Activated naive CD4-positive, alpha-beta T cell treated with Interleukin-2 at 50 U/mL for 16 hours (primary cell): ENCODE measurements around the gene TNRC18.
"Not testable (repeated sequence)": the region's sequence is repeated elsewhere in the genome, so short reads cannot be mapped to it uniquely, and the experiment has no call there.

Experiments used
- DNase-seq: peaks from one replicate; pipeline ENCODE4 v3.0.0-alpha.2; 2020

TNRC18 gene

GRCh38 chr7:5310822-5311405 lies 112.7 kb downstream of the TNRC18 start:
- no peak for DNase-seq

- DNase-seq, result no peak
Measured at GRCh38 chr7:5309146-5309545, 114.5 kb downstream of the TNRC18 start.

GRCh38 chr7:5307221-5308142 lies 116.2 kb downstream of the TNRC18 start:
- not testable (repeated sequence) for DNase-seq

- not testable (repeated sequence) for DNase-seq
Measured at GRCh38 chr7:5305050-5305449, 118.6 kb downstream of the TNRC18 start.

- DNase-seq, result no peak
Measured at GRCh38 chr7:5303591-5304505, 119.8 kb downstream of the TNRC18 start.

- no peak for DNase-seq
Measured at GRCh38 chr7:5303061-5303460, 120.6 kb downstream of the TNRC18 start.

- DNase-seq, result no peak
Measured at GRCh38 chr7:5302577-5302976, 121.1 kb downstream of the TNRC18 start.

GRCh38 chr7:5300366-5300765 lies 123.3 kb downstream of the TNRC18 start:
- no peak for DNase-seq

GRCh38 chr7:5296611-5297226 lies 126.9 kb downstream of the TNRC18 start:
- peak; percentile 62 for DNase-seq

GRCh38 chr7:5296015-5296610 lies 127.5 kb downstream of the TNRC18 start:
- peak; percentile 16 for DNase-seq

GRCh38 chr7:5295039-5296014 lies 128.3 kb downstream of the TNRC18 start:
- no peak for DNase-seq

GRCh38 chr7:5294169-5294987 lies 129.3 kb downstream of the TNRC18 start:
- no peak for DNase-seq

- not testable (repeated sequence) for DNase-seq
Measured at GRCh38 chr7:5291711-5292335, 131.8 kb downstream of the TNRC18 start.

- DNase-seq, result no peak
Measured at GRCh38 chr7:5291301-5291700, 132.3 kb downstream of the TNRC18 start.

- DNase-seq, result no peak
Measured at GRCh38 chr7:5289355-5289754, 134.3 kb downstream of the TNRC18 start.

GRCh38 chr7:5288560-5288959 lies 135.1 kb downstream of the TNRC18 start:
- DNase-seq, result not testable (repeated sequence)

- DNase-seq, result no peak
Measured at GRCh38 chr7:5287802-5288201, 135.8 kb downstream of the TNRC18 start.

- DNase-seq, result not testable (repeated sequence)
Measured at GRCh38 chr7:5287373-5287772, 136.3 kb downstream of the TNRC18 start.

- DNase-seq, result no peak
Measured at GRCh38 chr7:5286933-5287332, 136.7 kb downstream of the TNRC18 start.
